ENCODE measurements around the gene STK16.
A peak's percentile ranks its signal among the peaks of the same experiment; 100 is the strongest.

The STK16 gene

DNA sequence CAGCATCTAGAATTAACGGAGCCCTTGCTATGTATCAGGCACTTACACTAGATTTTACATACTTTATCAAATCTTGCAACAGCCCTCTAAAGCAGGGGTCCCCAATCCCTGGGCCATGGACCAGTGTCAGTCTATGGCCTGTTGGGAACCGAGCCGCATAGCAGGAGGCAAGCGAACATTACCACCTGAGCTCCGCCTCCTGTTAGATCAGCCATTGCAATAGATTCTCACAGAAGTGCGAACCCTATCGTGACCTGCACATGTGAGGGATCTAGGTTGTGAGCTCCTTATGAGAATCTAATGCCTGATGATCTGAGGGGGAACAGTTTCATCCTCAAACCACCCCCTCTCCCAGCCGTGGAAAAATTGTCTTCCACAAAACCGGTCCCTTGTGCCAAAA lies 47.3 kb downstream of the STK16 start:
- no peak for DNase-seq (ENCODE audit: low read depth)
- TF ChIP-seq, protein P1, sequence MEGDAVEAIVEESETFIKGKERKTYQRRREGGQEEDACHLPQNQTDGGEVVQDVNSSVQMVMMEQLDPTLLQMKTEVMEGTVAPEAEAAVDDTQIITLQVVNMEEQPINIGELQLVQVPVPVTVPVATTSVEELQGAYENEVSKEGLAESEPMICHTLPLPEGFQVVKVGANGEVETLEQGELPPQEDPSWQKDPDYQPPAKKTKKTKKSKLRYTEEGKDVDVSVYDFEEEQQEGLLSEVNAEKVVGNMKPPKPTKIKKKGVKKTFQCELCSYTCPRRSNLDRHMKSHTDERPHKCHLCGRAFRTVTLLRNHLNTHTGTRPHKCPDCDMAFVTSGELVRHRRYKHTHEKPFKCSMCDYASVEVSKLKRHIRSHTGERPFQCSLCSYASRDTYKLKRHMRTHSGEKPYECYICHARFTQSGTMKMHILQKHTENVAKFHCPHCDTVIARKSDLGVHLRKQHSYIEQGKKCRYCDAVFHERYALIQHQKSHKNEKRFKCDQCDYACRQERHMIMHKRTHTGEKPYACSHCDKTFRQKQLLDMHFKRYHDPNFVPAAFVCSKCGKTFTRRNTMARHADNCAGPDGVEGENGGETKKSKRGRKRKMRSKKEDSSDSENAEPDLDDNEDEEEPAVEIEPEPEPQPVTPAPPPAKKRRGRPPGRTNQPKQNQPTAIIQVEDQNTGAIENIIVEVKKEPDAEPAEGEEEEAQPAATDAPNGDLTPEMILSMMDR (IDR thresholded peaks at IDR 0.05; ENCODE audit: control insufficient read depth, insufficient read depth, low read depth, low read length, missing control alignments), result no peak
- H3K4me3 ChIP-seq (ENCODE audit: control insufficient read depth, low read depth, low read length), result no peak overlapping the region

DNA sequence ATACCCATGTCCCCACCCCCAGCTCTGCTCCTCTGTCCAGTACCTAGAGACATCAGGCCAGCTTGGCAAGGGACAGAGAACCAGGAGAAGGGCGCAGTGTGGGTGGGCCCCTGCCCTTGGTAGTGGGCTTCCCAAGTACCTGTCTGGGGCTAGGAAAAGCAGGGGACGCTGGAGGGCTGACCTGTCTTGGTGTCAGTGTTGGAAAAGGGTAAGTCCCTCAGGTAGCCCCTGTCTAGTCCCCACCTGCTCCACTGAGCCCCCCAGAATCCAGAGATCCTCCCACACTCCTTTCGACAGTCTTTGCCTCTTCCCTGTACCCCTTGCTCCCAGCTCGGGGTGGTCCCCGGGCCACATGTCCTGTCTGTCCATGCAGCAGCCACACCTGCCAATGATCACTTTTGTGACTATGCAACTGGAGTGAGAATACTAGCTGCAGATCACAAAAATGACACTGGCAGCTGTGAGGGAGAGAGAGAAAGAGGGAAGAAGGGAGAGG lies 48.5 kb downstream of the STK16 start:
- DNase-seq (ENCODE audit: low read depth), result no peak
- no peak overlapping the region for H3K4me3 ChIP-seq (ENCODE audit: control insufficient read depth, low read depth, low read length)
- TF ChIP-seq, protein P1 (IDR thresholded peaks at IDR 0.05; ENCODE audit: control insufficient read depth, insufficient read depth, low read depth, low read length, missing control alignments), result no peak

DNA sequence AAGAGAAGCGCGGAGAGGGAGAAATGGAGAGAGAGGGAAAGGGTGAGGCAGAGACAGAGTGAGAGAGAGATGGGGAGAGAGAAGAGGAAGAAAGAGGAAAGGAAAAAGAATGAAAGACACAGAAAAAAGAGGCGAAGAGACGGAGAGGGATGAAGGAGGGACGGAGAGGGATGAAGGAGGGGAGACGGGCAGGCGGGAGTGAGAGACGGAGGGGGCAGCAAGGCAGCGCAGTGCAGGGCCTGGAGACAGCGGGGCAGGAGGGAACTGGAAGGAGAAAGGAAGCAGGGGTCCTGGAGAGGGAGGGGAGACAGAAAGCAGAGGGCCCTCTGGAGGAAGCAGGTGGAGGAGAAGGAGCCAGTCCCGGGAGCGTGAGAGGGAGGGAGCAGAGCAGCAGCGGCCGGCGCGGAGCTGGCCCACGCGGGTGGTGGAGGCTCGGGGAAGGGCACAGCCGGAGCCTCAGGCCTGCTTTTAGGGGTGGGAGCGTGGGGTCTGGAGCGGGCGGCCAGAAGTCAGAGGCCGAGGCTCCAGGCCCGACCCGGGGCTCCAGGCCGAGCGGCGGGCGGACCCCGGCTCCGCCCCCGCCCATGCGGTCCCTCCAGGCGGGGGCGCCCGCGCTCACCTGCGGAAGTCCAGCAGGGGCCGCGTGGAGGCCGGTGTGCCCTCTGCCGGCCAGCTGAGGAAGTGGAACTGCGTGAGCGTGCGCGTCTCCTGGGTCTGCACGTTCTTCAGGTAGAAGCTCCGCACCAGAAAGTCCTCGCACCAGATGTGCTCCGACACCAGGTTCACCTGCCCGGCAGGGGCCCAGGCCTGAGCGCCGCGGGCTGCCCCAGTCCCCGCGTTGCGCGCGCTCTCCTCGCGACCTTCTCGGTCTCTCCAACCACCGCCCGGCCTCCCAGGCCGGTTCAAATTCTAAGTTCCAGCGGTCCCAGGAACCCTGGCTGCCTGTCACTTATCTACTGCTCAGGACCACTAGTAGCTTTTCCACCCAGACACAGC lies 49.4 kb downstream of the STK16 start:
- TF ChIP-seq, protein P1 (IDR thresholded peaks at IDR 0.05; ENCODE audit: control insufficient read depth, insufficient read depth, low read depth, low read length, missing control alignments), result peak; percentile 87
- no peak for DNase-seq (ENCODE audit: low read depth)
- H3K4me3 ChIP-seq (ENCODE audit: control insufficient read depth, low read depth, low read length), result peak overlapping the region; percentile 47

DNA sequence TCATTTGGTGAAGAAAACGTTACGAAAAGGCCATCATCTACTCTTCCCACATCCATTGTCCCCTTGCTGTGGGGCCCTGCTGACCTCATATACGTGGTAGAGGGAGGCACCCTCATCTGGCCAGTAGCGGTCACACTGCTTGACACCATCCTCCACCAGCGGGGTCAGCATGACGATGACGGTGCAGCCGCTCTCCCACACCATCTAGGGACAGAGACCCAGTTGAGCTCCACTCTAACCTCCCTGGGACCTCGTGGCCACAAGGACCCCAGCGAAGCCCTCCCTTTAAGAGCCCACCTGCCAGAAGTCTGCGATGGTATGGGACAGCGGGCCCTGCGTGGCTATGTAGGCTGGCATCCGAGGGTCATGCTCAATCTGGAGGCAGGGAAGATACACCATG lies 50.9 kb downstream of the STK16 start:
- TF ChIP-seq, protein P1 (IDR thresholded peaks at IDR 0.05; ENCODE audit: control insufficient read depth, insufficient read depth, low read depth, low read length, missing control alignments), result no peak
- H3K4me3 ChIP-seq (ENCODE audit: control insufficient read depth, low read depth, low read length), result no peak overlapping the region
- DNase-seq (ENCODE audit: low read depth), result no peak

DNA sequence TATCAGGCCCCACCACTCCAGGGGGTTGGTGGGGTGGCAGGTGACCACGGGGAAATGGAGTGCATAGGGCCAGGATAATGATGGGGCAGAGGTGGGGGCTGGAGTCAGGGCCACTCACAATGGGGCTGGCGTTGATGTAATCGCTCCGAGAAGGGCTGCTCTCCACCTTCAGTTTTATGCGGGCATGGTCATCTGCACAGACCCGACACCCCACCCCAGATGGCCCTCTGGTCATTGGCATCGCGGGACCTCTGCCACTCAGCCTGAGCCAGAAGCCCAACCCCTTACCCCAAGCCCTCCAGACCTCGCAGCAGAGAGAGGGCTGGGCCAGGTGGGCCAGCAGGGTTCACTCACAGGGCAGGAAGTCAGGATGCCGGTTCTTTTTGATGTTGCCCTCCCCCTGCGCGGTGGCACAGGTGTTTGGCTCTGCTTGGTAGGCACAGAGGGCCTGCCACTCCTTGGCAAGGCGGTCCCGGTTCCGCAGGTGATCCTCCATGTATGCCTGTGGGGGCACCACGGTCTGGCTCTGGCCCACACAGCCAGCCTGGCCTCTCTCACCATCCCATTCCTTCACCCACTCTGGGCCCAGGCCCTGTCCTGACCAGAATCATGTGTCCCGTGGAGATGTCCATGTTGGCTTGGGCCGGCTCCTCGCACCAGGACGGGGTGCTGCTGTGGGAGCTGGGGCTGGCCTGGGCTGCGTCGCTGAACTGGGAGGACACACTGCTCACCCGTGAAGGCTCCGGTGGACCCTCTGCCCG lies 51.5 kb downstream of the STK16 start:
- TF ChIP-seq, protein P1 (IDR thresholded peaks at IDR 0.05; ENCODE audit: control insufficient read depth, insufficient read depth, low read depth, low read length, missing control alignments), result no peak
- DNase-seq (ENCODE audit: low read depth), result no peak
- H3K4me3 ChIP-seq (ENCODE audit: control insufficient read depth, low read depth, low read length), result no peak overlapping the region

DNA sequence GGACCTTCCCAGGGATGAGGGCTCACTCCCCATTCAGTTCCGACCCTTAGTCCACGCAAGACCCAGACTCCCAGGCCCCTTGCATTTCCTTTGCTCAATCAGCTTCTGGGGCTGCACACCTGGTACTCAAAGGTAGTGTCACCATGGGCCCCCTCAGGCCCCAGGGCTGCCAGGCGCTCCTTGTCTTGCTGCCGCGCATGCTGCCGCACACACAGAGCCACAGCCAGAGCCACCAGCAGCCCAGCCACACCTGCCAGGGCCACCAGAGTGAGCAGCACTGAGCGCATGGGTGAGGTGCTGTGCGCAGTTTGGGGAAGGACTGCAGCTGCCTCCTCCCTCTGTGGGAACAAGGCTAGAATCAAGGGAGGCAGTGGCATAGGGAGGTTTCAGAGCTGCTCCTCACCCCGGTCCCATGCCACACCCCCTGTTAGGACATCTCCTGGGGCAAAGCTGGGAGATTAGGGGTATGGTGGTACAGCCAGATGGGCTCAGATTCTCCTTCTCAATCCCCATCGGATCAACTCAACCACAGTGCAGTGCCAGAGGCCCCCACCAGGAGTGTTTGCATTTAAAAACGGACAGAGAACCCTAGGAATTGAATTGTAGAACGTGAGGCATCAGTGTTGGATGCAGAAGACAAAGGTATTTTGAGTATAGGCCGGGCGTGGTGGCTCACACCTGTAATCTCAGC lies 52.6 kb downstream of the STK16 start:
- H3K4me3 ChIP-seq (ENCODE audit: control insufficient read depth, low read depth, low read length), result no peak overlapping the region
- DNase-seq (ENCODE audit: low read depth), result no peak

More for the DNA sequence above, 52.6 kb downstream of the STK16 start:
- TF ChIP-seq, protein P1 (IDR thresholded peaks at IDR 0.05; ENCODE audit: control insufficient read depth, insufficient read depth, low read depth, low read length, missing control alignments), result peak; percentile 24
